ENCODE results near the gene SCN2A. TPM values are rescaled to one million over a fixed set of nuclear protein-coding genes. Genes with fewer than 3 reads are reported as not detected.

SCN2A gene
- total RNA-seq, 1 donor from 2014 or later: 1.5 TPM

DNA sequence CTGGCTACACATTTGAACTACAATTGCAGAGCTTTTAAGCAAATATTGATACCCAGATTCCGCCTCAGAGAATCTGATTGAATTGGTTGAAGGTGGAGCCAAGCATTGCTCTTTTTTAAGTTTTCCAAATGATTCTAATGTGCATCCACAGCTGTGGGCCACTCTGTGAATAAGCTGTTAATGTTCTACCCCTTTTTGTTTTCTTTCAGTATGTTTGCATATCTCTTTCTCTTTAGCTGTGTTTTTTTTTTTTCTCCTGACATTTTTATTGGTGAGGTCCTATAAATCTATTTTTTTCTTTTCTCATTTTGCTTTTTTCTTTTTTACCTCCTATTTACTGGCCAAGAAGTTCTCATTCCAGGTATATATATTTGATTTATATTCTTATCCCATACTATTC, 41.9 kb upstream of the SCN2A start:
- no peaks in the 10 kb centered on the region for H3K9me3 Mint-ChIP-seq (ENCODE audit: unreplicated experiment)
- TF ChIP-seq, protein P1, sequence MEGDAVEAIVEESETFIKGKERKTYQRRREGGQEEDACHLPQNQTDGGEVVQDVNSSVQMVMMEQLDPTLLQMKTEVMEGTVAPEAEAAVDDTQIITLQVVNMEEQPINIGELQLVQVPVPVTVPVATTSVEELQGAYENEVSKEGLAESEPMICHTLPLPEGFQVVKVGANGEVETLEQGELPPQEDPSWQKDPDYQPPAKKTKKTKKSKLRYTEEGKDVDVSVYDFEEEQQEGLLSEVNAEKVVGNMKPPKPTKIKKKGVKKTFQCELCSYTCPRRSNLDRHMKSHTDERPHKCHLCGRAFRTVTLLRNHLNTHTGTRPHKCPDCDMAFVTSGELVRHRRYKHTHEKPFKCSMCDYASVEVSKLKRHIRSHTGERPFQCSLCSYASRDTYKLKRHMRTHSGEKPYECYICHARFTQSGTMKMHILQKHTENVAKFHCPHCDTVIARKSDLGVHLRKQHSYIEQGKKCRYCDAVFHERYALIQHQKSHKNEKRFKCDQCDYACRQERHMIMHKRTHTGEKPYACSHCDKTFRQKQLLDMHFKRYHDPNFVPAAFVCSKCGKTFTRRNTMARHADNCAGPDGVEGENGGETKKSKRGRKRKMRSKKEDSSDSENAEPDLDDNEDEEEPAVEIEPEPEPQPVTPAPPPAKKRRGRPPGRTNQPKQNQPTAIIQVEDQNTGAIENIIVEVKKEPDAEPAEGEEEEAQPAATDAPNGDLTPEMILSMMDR (IDR thresholded peaks at IDR 0.05; ENCODE audit: unreplicated experiment): no peak
- no peak overlapping the region for H3K27ac Mint-ChIP-seq (ENCODE audit: unreplicated experiment)
- DNase-seq (ENCODE audit: low spot score): no peak
- H3K27me3 Mint-ChIP-seq (ENCODE audit: unreplicated experiment): no peaks in the 10 kb centered on the region
- no peak overlapping the region for H3K4me3 Mint-ChIP-seq (ENCODE audit: unreplicated experiment)
- H3K4me1 Mint-ChIP-seq (ENCODE audit: unreplicated experiment): no peaks in the 10 kb centered on the region
- H3K36me3 Mint-ChIP-seq (ENCODE audit: low read depth, unreplicated experiment): no peaks in the 10 kb centered on the region

DNA sequence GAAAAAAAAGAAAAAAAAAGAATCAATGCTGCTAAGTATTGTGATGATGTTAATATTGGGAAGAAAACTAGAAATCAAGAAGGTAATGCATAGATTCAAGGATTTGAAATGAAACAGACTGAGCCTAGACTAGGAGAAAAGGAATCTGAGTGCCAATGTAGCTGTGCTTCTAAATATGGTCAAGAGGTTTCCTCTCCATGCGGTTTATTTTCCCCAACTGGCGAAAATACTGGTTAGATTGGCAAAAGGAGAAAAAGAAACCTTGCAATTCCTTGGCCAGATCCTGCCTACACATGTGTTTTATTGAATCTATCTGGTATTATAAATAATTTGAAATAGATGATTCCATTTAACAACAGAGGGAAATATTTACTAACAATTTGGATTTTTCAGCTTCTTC, 41.0 kb upstream of the SCN2A start:
- DNase-seq (ENCODE audit: low spot score): no peak
- TF ChIP-seq, protein P1 (IDR thresholded peaks at IDR 0.05; ENCODE audit: unreplicated experiment): no peak
- Mint-ChIP-seq H3K27me3 (ENCODE audit: unreplicated experiment) (no peaks in the 10 kb centered on the region), H3K4me1 (ENCODE audit: unreplicated experiment) (no peaks in the 10 kb centered on the region), H3K27ac (ENCODE audit: unreplicated experiment) (no peak overlapping the region), H3K36me3 (ENCODE audit: low read depth, unreplicated experiment) (no peaks in the 10 kb centered on the region), H3K9me3 (ENCODE audit: unreplicated experiment) (no peaks in the 10 kb centered on the region), H3K4me3 (ENCODE audit: unreplicated experiment) (no peak overlapping the region)

DNA sequence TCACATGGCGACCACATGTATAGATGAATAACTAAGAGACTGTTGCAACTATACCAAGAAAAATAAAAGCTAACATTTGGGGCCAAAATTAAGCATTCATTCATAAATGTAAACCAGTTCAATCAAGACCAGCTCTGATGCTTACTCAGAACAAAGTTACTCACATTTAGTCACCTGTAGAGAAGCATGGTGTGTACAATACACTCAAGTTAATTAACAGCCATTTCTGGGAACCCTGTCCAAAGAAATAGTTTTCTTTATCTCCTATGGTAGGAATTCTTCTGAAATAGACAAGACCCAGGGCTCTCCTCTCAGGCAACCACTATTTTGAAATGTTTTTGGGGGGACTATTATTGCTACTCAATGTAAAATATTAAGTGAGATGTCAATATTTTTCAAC, 37.0 kb upstream of the SCN2A start:
- H3K27ac Mint-ChIP-seq (ENCODE audit: unreplicated experiment): no peak overlapping the region
- TF ChIP-seq, protein P1 (IDR thresholded peaks at IDR 0.05; ENCODE audit: unreplicated experiment): no peak
- no peaks in the 10 kb centered on the region for H3K36me3 Mint-ChIP-seq (ENCODE audit: low read depth, unreplicated experiment)
- H3K4me3 Mint-ChIP-seq (ENCODE audit: unreplicated experiment): no peak overlapping the region
- no peaks in the 10 kb centered on the region for H3K9me3 Mint-ChIP-seq (ENCODE audit: unreplicated experiment)
- no peak for DNase-seq (ENCODE audit: low spot score)
- peaks cover 18% of the 10 kb centered on the region for H3K4me1 Mint-ChIP-seq (ENCODE audit: unreplicated experiment)
- no peaks in the 10 kb centered on the region for H3K27me3 Mint-ChIP-seq (ENCODE audit: unreplicated experiment)

DNA sequence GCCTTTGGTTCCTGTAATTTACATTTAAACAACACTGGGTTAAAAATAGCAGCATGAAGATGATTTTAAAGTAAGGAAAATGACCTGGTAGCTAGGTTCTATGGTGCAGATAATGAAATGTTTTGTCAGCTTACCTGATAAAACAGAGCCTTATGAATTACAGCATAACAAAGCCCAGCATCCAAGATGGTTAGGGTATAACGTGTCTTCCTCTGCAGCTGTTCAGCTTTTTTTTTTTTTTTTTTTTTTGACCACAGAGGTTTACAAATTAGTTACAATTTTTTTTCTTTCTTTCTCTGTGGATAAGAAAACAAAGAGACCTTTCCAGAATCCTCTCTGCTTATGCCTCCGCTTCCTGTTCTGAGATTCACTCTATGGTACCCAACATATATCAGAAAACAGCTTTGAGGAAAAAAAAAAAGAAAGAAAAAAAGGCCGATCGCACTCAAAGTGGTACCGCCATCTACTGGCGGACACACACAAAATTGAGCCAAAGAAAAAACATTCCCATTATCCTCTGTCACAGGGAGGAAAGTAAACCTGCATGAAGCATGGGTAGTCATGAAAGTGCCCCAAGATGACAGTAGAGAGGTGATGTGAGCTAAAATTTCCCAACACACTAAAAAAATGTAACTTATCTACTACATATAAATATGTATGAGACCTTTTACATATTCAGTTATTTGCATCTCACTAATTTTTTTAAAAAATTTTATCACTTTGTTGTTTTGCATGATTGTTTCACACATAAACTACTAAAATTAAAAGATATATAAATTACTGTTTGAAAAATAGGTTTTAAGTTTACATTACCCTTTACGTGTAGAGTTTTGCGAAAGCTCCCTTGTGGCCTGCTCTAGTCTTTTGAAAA, 35.3 kb upstream of the SCN2A start, which contains the start of gene SCN3A:
Gene SCN3A, minus strand, starts transcription at position 362 of the 871 bp plus-strand sequence. CDS start 27,656 bp downstream, outside the sequence.
- no peaks in the 10 kb centered on the region for H3K27me3 Mint-ChIP-seq (ENCODE audit: unreplicated experiment)
- no peak within 1 kb of the TSS for H3K4me3 Mint-ChIP-seq (ENCODE audit: unreplicated experiment)
- H3K36me3 Mint-ChIP-seq (ENCODE audit: low read depth, unreplicated experiment): no peaks in the 10 kb centered on the region
- TF ChIP-seq, protein P1 (IDR thresholded peaks at IDR 0.05; ENCODE audit: unreplicated experiment): peak; percentile 88
- peak; percentile 52 for DNase-seq (ENCODE audit: low spot score)
- H3K4me1 Mint-ChIP-seq (ENCODE audit: unreplicated experiment): peaks cover 18% of the 10 kb centered on the region
- H3K27ac Mint-ChIP-seq (ENCODE audit: unreplicated experiment): no peak within 1 kb of the TSS
- no peaks in the 10 kb centered on the region for H3K9me3 Mint-ChIP-seq (ENCODE audit: unreplicated experiment)

DNA sequence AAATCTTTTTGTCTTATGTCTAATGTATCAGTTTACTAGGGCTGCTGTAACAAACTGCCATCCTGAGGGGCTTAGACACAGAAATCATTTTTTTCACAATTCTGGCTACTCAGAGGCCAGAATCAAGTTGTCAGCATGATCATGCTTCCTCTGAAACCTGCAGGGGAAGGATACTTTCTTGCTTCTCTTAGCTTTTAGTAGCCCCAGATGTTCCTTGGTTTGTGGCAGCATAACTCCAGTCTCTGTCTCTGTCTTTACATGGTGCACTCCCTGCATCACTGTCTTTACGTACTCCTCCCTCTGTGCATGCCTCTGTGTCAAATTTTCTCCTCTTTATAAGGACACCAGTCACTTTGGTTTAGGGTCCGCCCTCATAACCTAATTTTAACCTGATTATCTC, 33.3 kb upstream of the SCN2A start:
- Mint-ChIP-seq H3K27ac (ENCODE audit: unreplicated experiment) (no peak overlapping the region), H3K9me3 (ENCODE audit: unreplicated experiment) (no peaks in the 10 kb centered on the region), H3K4me3 (ENCODE audit: unreplicated experiment) (no peak overlapping the region), H3K4me1 (ENCODE audit: unreplicated experiment) (peaks cover 18% of the 10 kb centered on the region), H3K36me3 (ENCODE audit: low read depth, unreplicated experiment) (no peaks in the 10 kb centered on the region), H3K27me3 (ENCODE audit: unreplicated experiment) (no peaks in the 10 kb centered on the region)
- TF ChIP-seq, protein P1 (IDR thresholded peaks at IDR 0.05; ENCODE audit: unreplicated experiment): no peak
- DNase-seq (ENCODE audit: low spot score): no peak

All from endothelial cell (in vitro differentiated cells).